Activated CD4-positive, alpha-beta T cell treated with anti-CD3 and anti-CD28 coated beads for 24 hours (primary cell): ENCODE results near the gene LANCL2.

Experiments used
- DNase-seq, 2 donors: peaks; one replicate each; pipeline ENCODE4 v3.0.0-alpha.2; 2020; ENCODE audit warnings: low read depth in 2 of 2

The LANCL2 gene

DNA sequence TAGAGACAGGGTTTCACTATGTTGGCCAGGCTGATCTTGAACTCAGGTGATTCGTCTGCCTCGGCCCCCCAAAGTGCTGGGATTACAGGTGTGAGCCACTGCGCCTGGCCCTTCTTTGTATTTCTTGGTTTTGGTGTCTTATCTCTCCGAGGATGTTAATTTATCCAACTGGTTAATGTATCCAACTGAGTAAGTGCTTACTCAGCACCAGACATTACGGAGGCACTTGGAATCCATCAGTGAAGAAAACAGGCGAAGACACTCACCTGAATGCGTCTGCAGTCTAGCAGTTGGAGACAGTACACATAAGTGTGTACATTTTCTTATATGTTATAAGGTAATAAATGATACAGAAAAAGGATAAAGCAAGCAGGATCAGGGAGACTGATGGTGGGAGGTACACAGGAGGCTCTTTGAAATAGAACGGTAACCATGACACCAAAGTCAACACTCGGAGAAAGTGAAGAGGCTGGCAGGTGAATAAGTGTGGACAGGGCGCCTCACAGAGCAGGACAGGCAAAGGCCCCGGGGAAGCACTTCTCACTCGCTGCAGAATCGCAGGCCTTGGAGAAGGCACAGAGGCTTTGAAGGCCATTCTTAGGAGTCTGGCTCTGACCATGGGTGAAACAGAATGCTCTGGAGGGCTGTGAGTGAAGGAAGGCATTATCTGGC lies 73.1 kb downstream of the LANCL2 start:
- no peak for DNase-seq

DNA sequence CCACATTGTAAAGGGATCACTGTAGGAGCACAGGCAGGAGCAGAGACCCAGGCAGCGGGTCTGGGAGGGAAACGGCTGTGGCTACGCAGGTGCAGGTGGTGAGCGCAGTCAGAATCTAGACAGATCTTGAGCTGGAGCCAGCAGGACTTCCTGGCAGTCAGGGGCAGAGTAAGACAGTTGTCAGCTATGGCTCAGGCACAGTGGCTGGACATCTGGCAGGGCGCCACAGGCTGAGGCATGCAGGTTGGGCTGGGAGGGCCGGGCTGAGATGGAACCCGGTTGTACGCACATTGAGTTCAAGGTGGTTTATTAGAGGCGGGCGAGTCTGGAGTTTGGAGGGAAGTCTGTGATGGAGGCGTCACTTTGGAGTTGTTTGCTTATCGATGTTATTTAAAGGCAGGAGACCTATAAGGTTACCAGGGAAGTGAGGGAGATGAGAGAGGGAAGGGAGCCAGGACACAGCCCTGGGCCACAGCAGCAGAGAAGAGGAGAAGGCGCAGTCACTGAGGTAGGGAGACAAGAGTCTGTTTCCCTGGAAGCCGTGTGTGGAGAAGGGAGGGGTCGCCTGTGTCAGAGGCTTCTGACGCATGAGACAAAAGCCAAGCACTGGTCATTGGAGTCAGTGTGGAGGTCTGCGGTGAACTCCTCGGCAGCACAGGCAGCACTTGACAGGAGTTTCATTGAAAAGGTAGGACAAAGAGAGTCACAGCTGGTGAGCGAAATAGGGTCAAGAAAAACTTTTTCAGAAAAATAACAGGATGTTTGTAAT lies 73.8 kb downstream of the LANCL2 start:
- no peak for DNase-seq

GRCh38 chr7:55439627-55440026 lies 74.5 kb downstream of the LANCL2 start:
- no peak for DNase-seq

- DNase-seq = no peak
Observed at GRCh38 chr7:55440040-55440690, 75.0 kb downstream of the LANCL2 start.

DNA sequence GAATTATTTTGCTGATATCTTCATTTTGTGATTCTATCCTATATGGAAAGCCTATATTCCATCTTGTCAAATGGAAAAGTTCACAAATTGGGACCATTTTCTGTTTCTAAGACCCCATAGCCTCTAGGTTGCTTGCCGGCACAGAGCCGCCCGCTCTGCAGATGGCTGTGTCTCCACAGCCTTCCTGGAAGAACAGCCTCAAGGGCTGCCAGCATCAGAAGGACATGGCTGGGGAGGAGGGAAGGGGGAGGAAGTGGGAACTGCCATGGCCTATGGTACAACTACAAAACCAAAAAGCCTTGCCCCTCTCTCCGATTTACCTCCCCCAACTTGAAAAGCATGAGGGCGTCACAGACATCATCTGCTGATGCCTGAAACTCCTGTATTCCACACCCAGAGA lies 75.9 kb downstream of the LANCL2 start:
- DNase-seq = no peak

GRCh38 chr7:55441774-55442522 lies 76.8 kb downstream of the LANCL2 start:
- no peak for DNase-seq

DNA sequence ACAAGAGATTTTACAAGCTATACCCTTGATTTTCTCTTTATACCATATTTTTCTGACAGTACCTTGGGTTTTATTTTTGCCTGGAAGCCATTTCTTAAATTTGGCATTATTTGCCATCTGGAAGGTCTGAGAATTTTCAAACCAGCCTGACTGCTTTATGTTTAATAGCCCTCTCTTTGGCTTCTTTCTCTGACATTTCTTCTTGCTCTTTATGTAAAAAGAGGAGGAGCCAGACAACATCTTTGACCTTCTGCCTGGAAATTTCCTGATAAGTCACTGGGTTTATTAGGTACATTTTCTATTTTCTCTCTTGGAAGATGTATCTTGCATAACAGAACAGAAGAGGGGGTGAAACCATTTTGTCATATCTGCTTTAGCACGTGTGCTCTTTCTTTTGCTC lies 79.6 kb downstream of the LANCL2 start:
- no peak for DNase-seq

DNA sequence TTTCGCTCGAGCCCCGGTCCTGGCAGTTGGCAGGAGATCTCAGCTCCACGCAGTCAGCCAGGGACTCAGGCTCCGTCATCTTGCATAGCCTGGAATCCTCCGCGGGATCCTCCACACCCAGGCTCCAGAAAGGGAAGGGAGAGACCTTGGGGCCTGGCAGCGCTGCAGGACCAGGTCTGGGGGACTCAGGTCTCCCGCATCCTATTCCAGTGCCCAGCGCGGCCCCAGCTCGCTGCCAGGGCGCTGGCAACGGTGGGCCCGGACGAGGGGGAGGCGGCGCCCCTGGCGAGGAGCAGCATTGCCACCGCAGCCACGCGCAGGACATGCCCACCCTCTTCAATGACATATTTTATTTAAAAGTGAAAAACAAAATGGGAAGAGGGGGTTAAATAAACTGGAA lies 83.4 kb downstream of the LANCL2 start:
- no peak for DNase-seq

DNA sequence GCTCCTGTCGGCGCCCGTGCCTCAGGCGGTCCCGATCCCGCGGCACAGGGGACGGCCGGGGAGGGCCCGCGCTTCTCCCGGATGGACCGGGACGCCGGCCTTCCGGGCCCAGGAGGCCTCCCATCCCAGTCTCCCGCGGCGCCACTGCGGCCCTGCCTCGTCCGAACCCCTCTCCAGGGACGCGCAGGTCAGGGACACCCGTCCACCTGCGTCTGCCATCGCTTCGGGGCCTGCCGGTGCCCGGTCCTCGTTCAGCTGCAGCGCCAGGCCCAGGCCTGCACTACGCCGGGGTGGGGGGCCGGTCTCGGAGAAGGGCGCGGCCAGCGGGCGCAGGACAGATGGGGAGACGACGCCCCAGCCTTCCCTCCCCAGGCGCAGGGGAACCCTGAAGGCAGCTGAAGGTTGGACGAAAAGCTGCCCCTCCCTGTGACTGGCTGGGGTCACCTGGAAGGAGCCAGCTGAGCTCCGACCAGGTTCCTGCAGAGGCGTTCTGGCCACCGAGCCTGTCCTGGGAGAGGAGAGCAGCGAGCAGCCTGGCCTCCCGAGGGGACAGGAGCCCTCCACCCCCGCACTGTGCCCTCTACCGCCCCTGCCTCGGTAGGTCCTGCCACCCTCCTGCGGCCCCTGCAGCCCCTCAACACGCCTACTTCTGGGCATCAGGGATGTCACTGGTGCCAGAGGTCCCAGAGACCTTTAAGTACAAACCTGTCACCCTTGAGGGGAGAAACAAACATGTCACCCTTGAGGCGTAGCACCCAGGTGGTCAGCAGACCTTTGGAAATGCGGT lies 84.3 kb downstream of the LANCL2 start:
- DNase-seq = no peak

- no peak for DNase-seq
Observed at GRCh38 chr7:55449992-55450535, 84.9 kb downstream of the LANCL2 start.

DNA sequence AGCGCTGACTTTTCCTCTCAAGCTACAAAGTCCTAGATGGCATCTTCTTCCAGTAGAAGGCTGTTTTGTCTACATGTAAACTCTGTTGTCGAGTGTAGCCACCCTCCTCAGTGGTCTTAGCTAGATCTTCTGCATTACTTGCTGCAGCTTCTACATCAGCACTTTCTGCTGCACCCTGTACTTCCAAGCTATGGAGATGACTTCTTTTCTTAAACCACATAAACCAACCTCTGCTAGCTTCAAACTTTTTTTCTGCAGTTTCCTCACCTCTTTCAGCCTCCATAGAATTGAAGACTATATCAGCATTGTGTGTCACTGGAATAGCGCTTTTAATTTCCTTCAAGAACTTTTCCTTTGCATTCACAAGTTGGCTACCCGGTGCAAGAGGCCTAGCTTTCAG lies 87.8 kb downstream of the LANCL2 start:
- DNase-seq = no peak

GRCh38 chr7:55457801-55458200 lies 92.7 kb downstream of the LANCL2 start:
- DNase-seq = no peak

GRCh38 chr7:55458351-55458750 lies 93.2 kb downstream of the LANCL2 start:
- DNase-seq = no peak

GRCh38 chr7:55463686-55464262 lies 98.6 kb downstream of the LANCL2 start:
- no peak for DNase-seq

GRCh38 chr7:55464422-55464821 lies 99.3 kb downstream of the LANCL2 start:
- no peak for DNase-seq

- no peak for DNase-seq
Observed at GRCh38 chr7:55465691-55466090, 100.6 kb downstream of the LANCL2 start.

- no peak for DNase-seq
Observed at GRCh38 chr7:55467047-55467593, 102.0 kb downstream of the LANCL2 start.

GRCh38 chr7:55468495-55468894 lies 103.4 kb downstream of the LANCL2 start:
- DNase-seq = no peak

- no peak for DNase-seq
Observed at GRCh38 chr7:55469271-55469681, 104.1 kb downstream of the LANCL2 start.

- no peak for DNase-seq
Observed at GRCh38 chr7:55469721-55470120, 104.6 kb downstream of the LANCL2 start.
